NCI-H2081 treated with DMSO at 0.1 percent for 48 hours (cell line): ENCODE data around the gene TYW1.
"Not testable (repeated sequence)": the region's sequence is repeated elsewhere in the genome, so short reads cannot be mapped to it uniquely, and the experiment has no call there.

Experiments
- DNase-seq: peaks from one replicate; lab custom pipeline; 2025; lab: John Stamatoyannopoulos, UW

Gene TYW1

GRCh38 chr7:67130766-67131165 lies 134.1 kb downstream of the TYW1 start:
- not testable (repeated sequence) for DNase-seq

GRCh38 chr7:67134912-67135311 lies 138.3 kb downstream of the TYW1 start:
- DNase-seq = not testable (repeated sequence)

- not testable (repeated sequence) for DNase-seq
These were observed 139.2 kb downstream of the TYW1 start for GRCh38 chr7:67135617-67136486.

- DNase-seq = not testable (repeated sequence)
These were observed 140.9 kb downstream of the TYW1 start for GRCh38 chr7:67137489-67137888.

- DNase-seq = not testable (repeated sequence)
These were observed 143.2 kb downstream of the TYW1 start for GRCh38 chr7:67139876-67140275.

GRCh38 chr7:67141001-67141400 lies 144.4 kb downstream of the TYW1 start:
- not testable (repeated sequence) for DNase-seq

GRCh38 chr7:67143091-67143786 lies 146.6 kb downstream of the TYW1 start:
- DNase-seq = not testable (repeated sequence)

- DNase-seq = not testable (repeated sequence)
These were observed 149.1 kb downstream of the TYW1 start for GRCh38 chr7:67145581-67146193.

- DNase-seq = not testable (repeated sequence)
These were observed 152.5 kb downstream of the TYW1 start for GRCh38 chr7:67149131-67149530.

- DNase-seq = not testable (repeated sequence)
These were observed 157.7 kb downstream of the TYW1 start for GRCh38 chr7:67154374-67154773.

- not testable (repeated sequence) for DNase-seq
These were observed 159.4 kb downstream of the TYW1 start for GRCh38 chr7:67156064-67156463.

- not testable (repeated sequence) for DNase-seq
These were observed 166.7 kb downstream of the TYW1 start for GRCh38 chr7:67163285-67163684.

- not testable (repeated sequence) for DNase-seq
These were observed 174.5 kb downstream of the TYW1 start for GRCh38 chr7:67171151-67171550.

- DNase-seq = not testable (repeated sequence)
These were observed 180.1 kb downstream of the TYW1 start for GRCh38 chr7:67176730-67177129.

- DNase-seq = peak; percentile 26
These were observed 182.5 kb downstream of the TYW1 start for GRCh38 chr7:67178915-67179688.

- not testable (repeated sequence) for DNase-seq
These were observed 186.5 kb downstream of the TYW1 start for GRCh38 chr7:67182956-67183750.

GRCh38 chr7:67184912-67185659 lies 188.5 kb downstream of the TYW1 start:
- not testable (repeated sequence) for DNase-seq

GRCh38 chr7:67185660-67186129 lies 189.1 kb downstream of the TYW1 start:
- not testable (repeated sequence) for DNase-seq

- DNase-seq = not testable (repeated sequence)
These were observed 192.5 kb downstream of the TYW1 start for GRCh38 chr7:67189160-67189559.
